DND-41 (cell line): Measurements from ENCODE around the gene NRP1.

ENCODE experiments used
- EZH2 ChIP-seq: IDR thresholded peaks from 3 replicates; pipeline ENCODE4 v1.6.1; 2012; ENCODE audit warnings: borderline replicate concordance, low read depth, mild to moderate bottlenecking, moderate library complexity, low read length, inconsistent platforms; ENCODE audit not compliant: severe bottlenecking
- TF ChIP-seq, protein P1 (sequence below): IDR thresholded peaks from 2 replicates; pipeline ENCODE4 v1.5.1; 2012; ENCODE audit warnings: borderline replicate concordance, low read length, moderate library complexity, mild to moderate bottlenecking; ENCODE audit not compliant: poor library complexity, severe bottlenecking; ENCODE audit errors: extremely low read depth

GRCh38 chr10:33328253-33328652, 6.2 kb downstream of the NRP1 start:
- TF ChIP-seq, protein P1, sequence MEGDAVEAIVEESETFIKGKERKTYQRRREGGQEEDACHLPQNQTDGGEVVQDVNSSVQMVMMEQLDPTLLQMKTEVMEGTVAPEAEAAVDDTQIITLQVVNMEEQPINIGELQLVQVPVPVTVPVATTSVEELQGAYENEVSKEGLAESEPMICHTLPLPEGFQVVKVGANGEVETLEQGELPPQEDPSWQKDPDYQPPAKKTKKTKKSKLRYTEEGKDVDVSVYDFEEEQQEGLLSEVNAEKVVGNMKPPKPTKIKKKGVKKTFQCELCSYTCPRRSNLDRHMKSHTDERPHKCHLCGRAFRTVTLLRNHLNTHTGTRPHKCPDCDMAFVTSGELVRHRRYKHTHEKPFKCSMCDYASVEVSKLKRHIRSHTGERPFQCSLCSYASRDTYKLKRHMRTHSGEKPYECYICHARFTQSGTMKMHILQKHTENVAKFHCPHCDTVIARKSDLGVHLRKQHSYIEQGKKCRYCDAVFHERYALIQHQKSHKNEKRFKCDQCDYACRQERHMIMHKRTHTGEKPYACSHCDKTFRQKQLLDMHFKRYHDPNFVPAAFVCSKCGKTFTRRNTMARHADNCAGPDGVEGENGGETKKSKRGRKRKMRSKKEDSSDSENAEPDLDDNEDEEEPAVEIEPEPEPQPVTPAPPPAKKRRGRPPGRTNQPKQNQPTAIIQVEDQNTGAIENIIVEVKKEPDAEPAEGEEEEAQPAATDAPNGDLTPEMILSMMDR: no peak
- no peak for TF ChIP-seq EZH2
